HG03565 (cell line): ENCODE data around the gene MPL.

Experiments
- ATAC-seq: cut with Tn5 transposase; IDR thresholded peaks from one replicate; pipeline ENCODE4 v1.9.1; 2021; ENCODE audit warnings: mild to moderate bottlenecking, moderate library complexity; ENCODE audit not compliant: unreplicated experiment

Gene MPL

DNA sequence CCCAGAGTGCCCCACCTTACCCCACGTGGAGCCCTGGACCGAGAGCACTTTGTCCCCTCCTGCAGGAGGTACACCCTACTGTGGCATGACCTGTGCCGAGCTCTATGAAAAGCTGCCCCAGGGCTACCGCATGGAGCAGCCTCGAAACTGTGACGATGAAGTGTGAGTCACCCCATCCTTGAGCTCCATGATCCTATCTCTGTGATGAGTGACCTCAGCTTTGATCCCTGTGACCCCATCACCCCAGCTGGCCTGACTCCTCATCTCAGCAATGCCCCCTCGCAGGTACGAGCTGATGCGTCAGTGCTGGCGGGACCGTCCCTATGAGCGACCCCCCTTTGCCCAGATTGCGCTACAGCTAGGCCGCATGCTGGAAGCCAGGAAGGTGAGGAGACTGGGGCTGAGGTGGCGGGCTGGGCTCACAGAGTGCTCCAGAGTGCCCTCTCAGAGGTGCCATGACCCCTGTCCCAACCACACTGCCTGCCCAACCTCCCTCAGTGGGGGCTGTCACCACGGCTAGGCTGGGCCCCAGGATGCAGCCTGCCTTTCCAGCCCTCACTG is 16.2 kb upstream of the MPL start:
- no peak for ATAC-seq

DNA sequence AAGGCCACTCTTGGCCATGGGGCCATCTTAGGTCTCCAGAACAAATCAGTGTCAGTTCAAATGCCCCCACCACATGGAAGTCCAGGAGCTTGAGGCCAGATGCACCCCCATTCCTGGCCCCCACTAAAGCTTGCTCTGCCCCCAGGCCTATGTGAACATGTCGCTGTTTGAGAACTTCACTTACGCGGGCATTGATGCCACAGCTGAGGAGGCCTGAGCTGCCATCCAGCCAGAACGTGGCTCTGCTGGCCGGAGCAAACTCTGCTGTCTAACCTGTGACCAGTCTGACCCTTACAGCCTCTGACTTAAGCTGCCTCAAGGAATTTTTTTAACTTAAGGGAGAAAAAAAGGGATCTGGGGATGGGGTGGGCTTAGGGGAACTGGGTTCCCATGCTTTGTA is 15.1 kb upstream of the MPL start:
- no peak for ATAC-seq

DNA sequence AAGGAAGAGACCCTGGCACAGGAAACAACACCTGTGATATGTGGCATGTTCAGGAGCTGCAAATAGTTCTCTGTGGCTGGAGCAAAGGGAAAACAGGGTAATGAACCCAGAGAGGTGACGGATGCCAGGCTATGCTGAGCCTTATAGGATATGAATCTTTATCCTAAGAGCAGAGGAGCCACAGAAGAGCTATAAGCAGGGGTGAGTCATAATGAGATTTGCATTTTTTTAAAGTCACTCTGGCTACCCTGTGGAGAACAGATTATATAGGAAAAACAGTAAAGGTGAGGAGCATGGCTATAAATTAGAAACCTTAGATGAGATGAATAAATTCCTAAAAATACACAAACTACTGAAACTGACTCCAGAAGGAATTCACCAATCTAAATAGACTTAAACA is 12.8 kb upstream of the MPL start:
- ATAC-seq = no peak

DNA sequence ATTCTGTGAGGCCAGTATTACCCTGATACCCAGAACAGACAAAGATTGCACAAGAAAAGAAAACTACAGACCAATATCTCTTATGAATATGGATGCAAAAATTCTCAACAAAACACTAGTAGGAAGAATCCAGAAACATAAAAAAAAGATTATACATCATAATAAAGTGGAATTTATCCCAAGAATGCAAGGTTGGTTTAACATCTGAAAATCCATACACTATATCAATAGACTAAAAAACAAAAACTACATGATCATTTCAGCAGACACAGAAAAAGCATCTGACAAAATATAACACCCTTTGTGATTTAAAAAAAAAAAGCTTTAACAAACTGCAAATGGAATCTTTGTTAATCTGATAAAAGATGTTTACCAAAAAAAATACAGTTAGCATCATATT is 12.2 kb upstream of the MPL start:
- no peak for ATAC-seq

DNA sequence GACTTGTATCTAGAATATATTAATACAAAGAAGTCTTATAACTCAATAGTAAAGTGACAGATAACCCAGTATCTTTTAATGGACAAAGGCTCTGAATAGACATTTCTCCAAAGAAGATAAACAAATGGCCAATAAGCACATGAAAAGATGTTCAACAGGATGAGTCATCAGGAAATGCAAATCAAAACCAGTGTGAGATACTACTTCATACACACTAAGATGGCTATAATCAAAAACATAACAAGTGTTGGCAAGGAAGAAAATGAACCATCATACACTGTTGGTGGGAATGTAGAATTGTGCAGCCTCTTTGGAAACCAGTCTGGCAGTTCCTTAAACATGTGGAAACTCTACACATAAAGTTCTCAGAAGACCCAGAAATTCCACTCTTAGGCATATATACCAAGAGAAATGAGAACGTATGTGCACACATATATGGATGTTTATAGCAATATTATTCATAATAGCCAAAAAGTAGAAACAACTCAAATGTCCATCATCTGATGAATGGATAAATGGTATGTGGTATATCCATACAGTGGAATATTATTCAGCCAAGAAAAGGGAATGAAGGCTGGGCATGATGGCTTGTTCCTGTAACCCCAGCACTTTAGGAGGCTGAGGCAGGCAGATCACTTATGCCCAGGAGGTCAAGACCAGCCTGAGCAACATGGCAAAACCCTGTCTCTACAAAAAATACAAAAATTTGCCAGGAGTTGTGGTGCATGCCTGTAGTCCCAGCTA is 9.9 kb upstream of the MPL start:
- no peak for ATAC-seq

DNA sequence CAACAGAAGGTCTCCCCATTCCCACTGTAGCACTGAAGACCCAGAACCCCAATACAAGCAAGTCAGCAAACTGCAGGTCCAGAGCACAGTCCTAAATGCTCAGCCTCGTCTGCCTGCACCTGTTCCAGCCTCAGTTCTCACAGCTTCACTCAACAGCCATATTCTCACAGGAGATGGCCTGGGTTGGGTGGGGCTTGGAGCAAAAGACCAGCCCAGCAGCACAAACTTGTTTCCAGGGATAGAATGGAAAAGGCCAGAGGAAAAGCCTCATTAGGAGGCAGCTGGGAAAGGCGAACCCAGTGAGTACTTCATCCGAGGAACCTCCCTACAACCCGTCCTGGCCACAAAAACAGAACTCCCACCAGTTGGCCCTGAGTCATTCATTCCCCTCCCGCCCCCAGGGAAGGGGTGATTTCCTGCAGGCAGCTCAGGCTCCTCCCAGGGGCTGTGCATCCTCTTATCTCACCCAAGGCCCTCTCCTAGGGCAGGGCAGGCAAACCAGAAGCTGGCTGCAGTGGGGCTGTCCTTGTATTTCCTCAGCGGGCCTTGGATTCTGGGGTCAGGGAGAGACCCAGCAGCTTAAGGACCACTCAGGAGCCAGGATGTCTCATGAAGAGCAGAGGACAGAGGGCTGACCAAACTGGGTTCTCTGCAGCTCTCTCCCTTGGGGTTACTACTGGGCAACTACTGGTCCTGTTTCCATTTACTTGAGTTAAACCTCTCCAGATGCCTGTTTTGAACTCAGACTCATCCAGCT is 7.4 kb upstream of the MPL start:
- no peak for ATAC-seq

DNA sequence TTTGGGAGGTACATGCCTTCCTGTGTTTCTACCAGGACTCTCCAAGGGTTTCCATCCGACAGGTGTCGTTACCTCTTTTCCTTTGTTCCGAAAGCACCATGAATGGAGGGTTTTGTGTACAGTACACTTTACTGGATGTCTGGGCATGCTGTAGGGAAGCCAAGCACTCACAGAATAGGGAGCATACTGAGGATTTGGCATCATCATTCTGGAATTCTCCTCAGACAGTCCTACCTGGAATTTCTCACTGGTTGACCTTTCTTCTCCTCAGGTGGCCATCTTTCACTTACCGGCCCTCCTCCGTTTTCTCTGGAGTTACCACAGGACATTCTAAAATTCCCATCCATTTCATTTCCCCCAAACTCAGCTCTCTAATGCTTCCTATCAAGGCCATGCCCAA is 5.9 kb upstream of the MPL start:
- ATAC-seq = no peak

DNA sequence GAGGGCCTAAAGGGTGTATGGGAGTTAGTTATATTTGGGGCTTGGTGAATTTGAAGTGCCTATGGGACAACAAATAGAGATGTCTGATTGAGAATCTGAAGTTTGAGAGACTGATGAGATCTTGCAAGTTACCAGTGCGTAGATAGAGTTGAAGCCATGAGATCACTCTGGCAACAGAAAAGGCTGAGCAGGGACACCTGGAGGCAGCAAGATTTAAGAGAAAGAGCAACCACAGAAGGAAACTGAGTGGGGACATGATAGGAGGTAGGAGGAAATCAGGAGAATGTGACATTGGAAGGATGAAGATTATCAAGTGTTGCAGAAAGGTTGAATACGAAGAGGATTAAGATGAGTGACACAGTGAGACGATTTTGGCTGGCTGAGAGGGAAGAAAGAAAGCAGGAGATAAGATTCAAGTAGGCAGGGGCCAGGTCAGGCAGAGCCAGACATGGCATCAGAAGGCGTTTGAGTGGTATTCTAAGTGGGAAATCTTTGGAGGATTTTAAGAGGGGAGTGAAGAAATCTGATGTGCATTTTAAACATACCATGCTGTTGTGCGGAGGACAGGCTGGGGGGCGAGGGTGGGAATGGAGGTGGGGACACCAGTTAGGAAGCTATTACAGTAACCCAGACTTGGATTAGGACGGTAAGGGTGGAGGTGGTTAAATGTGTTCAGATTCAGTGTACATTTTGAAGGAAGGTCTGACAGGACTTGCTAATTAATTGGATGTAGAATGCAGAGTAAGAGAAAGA is 3.0 kb upstream of the MPL start:
- no peak for ATAC-seq

DNA sequence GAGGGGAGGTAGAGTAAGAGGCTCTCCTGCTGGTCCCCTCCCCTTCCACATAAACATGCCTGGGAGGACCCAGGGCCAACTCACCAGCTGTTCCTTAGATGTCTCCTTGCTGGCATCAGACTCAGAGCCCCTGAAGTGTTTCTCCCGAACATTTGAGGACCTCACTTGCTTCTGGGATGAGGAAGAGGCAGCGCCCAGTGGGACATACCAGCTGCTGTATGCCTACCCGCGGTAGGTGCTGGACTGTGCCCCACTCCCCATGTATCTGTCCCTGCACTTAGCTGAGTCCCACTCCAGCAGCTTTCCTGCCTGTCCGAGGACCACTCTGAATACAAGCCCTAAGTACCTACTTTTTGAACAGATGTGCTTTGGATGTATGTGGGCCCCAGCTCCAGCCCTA is 383 bp downstream of the MPL start:
- no peak for ATAC-seq

DNA sequence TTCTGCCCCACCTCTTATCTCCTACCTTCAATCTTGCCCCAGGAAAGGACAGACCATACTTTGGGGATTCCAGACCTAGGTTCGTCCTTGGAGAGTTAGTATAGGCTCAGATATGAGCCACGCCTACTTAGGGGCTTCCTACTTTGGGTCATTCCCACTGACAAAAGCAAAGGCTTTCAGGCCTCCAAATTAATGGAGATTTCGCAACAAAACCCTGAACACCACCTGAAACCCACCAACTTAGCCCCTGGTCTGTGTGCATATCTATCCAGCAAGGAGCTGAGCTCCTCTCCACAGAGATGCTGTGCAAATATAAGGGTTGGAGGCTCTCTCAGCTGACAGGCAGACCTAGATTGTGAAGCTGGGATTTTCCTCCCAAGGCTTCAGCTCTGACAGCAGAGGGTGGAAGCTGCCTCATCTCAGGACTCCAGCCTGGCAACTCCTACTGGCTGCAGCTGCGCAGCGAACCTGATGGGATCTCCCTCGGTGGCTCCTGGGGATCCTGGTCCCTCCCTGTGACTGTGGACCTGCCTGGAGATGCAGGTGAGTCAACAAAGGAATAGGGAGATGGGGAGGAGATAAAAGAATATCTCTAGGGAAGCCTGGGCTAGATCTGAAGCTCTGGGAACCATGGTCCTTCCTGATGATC is 2.1 kb downstream of the MPL start:
- ATAC-seq = no peak

DNA sequence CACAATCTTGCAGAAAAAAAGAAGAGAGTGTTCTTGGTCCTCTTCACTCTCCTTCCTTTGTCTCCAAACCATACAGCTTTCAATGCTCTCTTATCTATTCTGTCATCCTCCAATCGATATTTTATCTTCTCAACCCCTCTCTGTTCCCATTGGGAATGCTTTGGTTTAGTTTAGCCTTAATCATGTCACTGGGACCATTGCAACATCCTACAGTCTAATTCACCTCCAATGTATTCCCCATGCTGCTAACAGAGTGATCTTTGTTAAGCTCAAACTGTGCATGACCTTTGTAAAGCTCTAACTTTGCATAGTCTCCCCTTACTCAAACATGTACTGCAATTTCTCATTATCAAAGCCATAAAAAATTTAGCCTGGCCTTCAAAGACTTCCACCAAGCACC is 2.9 kb downstream of the MPL start:
- no peak for ATAC-seq

DNA sequence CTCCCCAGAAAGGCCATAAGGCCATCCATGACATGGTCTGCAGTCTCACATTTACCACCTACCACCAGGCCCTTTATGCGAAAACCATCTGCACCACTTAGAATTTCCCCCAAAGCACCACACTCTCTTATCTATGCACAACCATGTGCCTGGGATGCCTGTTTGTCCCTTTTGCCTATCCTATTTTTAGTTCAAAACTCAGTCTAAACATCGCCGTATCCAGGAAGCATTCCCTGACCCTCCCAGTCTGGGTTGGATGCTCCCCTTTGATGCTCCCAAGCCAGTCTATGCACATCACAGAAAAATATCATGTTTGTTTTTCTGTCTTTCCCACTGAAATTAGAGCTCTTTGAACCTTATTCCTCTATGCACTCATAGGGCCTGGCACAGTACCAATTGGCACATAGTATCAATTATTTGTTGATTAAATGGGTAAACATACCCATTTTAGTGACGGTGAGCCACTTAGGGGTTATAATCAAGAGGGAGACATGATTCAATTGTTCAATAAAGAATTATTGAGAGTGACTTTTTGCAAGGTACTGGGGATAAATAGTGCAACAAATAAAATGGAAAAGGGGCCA is 6.7 kb downstream of the MPL start:
- no peak for ATAC-seq

DNA sequence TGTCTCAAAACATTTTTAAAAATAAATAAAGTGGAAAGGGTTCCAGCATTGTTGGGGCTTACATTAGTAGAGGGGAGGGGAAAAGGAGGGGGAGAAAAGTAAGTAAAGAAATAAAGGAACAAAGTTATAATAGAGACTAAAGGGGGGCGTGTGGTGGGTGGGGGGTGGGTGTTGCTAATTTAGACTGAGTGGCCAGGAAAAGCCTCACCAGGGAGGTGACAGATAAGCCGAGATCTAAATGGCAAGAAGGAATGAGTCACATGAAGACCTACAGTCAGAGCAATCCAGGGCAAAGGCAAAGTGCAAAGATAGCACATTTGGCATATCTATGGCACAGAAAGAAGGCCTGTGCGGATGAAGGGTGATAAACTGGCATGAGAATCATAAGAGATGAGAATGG is 7.5 kb downstream of the MPL start:
- no peak for ATAC-seq

DNA sequence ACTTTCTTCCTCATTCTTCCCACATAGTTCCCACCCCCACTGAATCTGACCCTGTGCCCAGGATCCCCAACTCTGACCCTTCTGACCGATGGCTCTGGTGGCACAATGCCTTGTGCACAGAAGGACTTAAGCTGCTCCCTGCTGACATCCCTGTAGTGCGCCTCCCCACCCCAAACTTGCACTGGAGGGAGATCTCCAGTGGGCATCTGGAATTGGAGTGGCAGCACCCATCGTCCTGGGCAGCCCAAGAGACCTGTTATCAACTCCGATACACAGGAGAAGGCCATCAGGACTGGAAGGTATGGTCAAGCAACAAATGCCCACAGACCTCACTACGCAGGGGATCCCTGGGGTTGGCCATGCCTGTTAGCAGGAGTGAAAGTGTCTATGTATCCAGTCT is 9.0 kb downstream of the MPL start:
- no peak for ATAC-seq

DNA sequence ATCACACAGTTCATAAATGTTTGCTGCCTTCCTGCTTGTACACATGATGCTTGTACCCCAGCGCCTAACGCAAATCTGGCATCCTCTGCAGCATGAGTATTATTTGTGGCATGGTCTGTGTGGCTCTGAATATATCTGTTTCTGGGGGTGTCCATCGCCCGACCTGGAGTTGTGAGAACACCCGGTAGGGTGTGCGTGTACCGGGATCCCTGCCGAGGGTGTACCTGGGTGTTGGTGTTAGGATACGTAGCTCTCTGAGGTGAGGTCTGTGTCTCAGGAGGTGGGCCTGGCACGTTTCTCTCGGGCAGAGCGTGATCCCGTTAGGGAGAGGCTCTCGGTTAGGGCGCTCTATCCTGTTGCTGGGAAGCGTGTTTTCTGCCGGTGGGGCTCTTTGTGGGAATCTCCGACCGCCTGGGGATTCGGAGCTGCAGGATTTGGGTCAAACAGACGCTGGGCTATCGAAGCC is 10.8 kb downstream of the MPL start:
- ATAC-seq = no peak

DNA sequence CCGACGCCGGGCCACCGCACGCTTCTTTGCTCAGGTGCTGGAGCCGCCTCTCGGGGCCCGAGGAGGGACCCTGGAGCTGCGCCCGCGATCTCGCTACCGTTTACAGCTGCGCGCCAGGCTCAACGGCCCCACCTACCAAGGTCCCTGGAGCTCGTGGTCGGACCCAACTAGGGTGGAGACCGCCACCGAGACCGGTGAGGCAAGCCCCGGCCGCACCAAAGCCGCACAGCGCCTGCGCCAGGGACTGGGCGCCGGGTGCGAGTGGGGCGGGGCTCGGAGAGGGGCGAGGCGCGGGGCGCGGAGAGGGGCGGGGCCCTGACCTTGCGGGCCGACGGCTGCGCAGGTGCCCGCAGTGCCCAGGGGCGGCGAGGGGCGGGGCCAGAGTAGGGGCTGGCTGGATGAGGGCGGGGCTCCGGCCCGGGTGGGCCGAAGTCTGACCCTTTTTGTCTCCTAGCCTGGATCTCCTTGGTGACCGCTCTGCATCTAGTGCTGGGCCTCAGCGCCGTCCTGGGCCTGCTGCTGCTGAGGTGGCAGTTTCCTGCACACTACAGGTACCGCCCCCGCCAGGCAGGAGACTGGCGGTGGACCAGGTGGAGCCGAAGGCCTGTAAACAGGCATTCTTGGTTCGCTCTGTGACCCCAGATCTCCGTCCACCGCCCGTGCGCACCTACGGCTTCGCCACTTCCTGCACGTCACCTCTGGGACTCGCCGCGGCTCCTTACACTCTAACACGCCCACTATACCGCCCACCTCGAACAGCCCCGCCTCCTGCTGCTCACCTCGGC is 11.4 kb downstream of the MPL start:
- no peak for ATAC-seq

DNA sequence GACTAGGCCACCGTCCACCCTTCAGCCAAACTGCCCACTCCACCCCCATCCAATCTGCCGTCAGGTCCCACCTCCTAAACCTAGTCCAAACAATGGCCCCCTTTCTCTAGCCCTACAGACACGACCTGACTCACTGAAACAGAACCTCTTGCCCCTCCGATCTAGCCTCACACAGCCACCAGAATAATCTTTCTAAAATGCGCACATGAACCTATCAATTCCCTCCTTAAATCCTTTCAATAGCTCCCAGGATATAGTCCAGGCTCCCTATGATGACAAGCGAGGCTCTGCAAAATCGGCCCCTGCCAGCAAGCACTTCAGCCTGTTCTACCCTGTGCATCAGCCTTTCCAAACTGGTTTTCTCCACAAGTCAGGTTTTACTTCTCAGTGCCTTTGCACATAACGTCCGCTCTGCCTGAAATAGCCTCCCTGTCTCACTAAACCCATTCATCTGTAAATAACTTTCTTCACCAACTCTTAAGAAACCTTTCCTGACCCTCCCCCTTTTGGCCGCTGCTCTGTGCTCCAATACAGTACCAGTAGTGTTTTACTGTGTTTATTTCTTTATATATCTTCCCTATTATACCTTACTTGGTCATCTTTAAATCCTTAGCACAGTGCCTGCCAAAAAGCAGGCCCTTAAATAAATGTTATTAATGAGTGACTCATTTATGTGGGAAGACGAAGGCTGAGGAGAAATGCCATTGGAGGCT is 12.1 kb downstream of the MPL start:
- ATAC-seq = no peak

DNA sequence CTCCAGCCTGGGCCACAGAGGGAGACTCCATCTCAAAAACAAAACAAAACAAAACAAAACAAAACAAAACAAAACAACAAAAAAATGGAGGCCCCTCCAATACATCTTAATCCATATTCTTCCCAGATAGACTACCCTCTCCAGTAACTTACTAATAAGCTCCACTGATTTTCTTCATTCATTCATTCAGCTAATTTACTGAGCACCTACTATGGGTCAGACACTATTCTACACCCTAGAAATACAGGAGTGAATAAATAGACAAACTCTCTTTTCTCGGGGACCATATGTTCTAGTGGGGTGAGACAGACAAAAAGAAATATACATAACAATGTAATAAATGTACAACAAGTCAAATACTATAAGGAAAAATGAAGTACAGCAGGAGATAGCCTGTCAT is 13.4 kb downstream of the MPL start:
- ATAC-seq = no peak
